NCI-H146 treated with DMSO at 0.1 percent for 48 hours (cell line): ENCODE results near the gene KIF1B.
"Not testable (repeated sequence)": the region's sequence is repeated elsewhere in the genome, so short reads cannot be mapped to it uniquely, and the experiment has no call there.

ENCODE experiments used
- DNase-seq: peaks from one replicate; lab custom pipeline; 2025; ENCODE audit not compliant: unreplicated experiment; lab: John Stamatoyannopoulos, UW

The KIF1B gene

DNA sequence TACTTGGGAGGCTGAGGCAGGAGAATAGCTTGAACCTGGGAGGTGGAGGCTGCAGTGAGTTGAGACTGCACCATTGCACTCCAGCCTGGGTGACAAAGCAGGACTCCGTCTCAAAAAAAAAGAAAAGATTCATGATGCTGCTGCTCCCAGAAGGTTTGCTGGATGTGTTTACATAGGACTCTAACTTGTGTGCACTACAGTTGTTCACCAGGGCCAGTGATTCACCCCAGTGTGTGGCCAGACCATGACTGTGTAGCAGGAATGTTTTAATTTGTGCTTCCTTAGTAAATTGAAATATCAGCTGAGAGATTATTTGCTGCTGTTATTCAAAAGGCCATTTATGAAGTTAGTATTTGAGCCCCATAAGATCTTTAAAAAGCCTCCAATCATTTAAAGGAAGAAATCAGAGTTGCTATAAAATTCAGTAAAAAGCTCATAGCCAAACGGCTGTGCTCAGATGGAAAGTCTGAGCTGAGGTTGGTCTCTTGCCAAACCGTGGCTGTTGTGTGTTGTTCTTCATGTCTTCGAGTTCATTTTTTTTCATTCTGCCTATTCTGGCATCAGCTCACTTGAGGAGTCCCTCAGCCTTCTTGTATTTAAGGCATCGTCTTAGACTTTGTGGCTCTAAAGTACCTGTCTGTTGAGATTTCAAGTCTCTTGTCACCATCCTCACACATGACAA lies 170.4 kb downstream of the KIF1B start:
- DNase-seq = no peak

DNA sequence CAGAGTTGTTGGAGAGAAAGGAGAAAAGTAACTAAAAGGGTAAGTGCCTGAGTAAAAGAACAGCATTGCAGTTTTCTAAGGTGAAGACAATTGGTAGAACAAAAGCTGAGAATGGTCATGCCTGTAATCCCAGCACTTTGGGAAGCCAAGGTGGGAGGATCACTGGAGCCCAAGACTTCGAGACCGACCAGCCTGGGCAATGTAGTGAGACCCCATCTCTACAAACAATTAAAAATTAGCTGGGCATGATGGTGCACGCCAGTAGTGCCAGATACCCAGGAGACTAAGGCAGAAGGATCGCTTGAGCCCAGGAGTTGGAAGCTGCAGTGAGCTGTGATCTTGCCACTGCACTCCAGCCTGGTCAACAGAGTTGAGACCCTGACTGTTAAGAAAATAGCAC lies 173.3 kb downstream of the KIF1B start:
- DNase-seq = no peak

DNA sequence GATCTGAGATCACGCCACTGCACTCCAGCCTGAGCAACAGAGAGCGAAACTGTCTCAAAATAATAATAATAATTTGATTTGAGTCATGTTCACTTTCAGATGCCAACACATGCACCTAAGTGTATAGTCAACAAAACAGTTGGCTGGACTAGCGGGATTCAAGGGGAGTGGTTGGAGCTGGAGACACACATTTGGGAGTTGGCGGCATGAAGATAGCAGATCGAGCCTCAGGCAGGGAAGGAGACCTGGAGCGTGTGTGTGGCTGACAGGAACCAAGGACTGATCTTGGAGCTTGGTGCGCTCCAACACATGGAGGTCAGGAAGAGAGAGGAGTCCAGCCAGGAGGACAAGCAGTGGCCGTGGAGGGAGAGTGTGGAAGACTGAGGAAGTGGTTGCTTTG lies 173.8 kb downstream of the KIF1B start:
- DNase-seq = no peak

DNA sequence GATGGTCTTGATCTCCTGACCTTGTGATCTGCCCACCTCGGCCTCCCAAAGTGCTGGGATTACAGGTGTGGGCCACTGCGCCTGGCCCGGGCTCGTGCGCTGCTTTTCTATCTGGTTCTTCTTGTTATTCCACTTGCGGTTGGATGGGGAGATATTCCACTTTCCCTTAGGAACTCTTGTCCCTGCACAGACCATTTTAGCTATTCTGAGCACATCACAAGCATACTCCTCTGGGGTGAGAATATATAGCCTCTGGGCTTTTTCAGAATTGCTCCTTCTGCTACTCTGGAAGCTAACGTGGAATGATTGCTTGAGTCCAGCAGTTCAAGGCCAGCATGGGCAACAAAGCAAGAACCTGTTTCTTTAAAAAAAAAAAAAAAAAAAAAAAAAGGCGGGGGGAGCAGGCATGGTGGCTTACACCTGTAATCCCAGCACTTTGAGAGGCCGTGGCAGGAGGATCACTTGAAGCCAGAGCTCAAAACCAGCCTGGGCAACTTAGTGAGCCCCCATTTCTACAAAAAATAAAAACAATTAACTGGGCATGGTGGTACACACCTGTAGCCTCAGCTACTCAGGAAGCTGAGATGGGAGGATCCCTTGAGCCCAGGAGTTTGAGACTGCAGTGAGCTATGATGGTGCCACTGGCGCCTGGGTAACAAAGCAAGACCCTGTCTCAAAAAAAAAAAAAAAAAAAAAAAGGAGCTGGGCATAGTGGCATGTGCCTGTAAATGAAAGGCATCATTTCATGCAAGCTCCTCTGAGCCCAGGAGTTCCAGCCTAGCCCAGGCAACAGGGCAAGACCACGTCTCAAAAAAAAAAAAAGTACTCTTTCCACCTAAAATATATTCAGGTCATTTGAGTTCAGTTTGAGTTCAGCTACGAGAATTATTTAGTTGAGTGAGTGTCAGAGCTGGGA lies 176.6 kb downstream of the KIF1B start:
- no peak for DNase-seq

DNA sequence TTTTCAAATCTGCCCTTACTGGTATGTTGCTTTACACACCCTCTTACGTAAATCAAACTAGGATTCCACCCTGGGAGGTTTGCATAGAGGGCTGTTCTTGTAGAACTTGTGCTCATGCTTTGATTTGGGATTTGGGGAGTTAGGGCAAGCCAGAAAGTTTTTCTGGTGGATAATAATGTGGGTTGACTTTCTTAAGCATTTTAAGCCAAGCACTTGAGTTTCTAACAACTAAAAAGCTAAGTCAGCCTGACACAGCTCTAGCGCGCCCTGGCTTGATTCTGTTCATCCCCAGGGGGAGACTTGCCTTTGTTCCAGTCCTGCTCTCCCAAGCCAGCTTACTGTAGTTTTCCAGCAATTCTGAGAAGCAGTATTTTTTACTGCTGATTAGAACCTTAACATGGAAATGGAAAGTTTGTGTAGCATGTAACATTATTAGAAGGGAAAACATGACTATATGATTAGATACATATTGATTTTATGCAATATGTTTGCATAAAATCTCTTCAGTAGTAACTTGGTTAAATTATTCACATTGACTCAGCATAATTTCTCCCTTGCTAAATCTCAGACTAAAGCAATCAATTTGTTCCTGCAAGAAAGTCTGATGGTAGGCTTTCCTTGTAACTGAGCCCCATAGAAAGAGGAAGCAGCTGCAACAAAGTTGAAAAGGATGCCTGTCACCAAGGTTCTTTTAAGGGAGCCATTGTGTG lies 177.5 kb downstream of the KIF1B start:
- DNase-seq = no peak

DNA sequence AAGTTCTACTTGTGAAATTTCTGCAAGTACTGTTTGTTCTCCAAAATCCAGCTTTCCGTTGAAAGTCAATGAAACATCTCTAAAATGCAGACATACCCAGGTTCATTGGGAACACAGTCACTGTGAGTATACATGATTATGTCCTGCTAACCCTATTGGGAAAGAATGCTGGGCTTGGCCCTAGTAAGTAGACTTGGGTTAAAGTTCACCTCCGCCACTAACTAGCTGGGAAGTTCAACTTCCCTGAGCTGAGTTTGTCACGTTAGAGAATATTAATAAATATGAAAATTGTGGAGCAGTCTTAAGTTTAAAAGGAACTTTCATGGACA lies 178.0 kb downstream of the KIF1B start:
- DNase-seq = no peak

DNA sequence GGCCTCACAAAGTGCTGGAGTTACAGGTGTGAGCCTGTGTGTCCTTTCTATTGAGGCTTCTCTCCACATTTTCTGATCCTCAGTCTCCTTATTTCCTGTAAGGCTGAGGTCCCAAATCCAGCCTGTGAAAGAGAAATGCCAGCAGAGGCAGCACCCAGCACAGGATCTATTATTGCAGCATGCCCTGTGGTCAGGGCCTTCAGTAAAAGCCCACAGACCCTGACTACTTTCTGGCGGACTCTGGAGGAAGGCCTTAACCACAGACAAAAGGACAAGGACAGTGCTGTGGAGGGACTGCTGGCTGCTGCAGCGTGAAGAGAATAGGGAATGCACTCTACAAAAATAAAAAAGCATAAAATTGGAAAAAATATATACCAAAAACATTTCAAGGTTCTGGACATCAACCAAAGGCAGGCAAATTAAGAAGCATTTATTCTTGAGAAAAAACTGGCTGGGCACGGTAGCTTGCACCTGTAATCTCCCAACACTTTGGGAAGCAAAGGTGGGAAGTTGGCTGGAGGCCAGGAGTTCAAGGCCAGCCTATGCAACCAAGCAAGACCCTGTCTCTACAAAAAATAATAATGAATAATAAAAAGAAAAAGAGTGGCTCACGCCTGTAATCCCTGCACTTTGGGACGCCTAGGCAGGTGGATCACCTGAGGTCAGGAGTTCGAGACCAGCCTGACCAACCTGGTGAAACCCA lies 179.1 kb downstream of the KIF1B start:
- no peak for DNase-seq

DNA sequence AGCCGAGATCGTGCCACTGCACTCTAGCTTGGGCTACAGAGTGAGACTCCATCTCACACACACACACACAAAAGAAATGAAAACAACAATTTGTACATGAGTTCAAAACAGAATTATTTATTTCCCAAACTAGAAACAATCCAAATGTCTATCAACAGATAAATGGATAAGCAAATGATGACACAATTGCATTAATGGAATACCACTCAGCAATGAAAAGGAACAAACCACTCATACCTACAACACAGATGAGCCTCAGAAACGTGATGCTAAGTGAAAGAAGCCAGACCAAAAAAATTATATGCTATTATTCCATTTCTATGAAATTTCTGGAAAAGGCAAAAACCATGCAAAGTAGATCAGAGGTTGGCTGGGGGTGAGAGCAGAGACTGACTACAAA lies 186.5 kb downstream of the KIF1B start:
- no peak for DNase-seq

DNA sequence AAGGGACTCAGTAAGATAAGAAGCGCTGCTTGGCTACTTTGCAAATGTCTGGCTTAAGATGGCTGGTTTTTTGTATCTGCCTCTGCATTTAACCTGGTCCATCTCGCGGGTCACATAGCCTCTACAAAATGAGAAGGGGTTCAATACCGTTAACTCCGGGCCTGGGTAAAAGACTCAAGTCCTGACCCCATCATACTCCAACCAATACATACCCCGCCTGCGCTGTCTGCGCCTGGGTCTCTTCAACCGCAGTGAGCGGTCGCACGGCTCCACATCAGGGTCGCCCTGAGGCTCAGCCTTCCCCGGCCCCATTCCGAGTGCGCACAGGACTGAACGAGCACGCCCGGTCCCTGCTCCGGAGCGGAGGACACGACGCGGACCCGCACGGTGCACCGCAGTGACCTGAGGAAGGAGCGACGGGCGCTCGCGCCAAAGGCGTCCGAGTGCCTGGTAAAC lies 187.9 kb downstream of the KIF1B start:
- no peak for DNase-seq

DNA sequence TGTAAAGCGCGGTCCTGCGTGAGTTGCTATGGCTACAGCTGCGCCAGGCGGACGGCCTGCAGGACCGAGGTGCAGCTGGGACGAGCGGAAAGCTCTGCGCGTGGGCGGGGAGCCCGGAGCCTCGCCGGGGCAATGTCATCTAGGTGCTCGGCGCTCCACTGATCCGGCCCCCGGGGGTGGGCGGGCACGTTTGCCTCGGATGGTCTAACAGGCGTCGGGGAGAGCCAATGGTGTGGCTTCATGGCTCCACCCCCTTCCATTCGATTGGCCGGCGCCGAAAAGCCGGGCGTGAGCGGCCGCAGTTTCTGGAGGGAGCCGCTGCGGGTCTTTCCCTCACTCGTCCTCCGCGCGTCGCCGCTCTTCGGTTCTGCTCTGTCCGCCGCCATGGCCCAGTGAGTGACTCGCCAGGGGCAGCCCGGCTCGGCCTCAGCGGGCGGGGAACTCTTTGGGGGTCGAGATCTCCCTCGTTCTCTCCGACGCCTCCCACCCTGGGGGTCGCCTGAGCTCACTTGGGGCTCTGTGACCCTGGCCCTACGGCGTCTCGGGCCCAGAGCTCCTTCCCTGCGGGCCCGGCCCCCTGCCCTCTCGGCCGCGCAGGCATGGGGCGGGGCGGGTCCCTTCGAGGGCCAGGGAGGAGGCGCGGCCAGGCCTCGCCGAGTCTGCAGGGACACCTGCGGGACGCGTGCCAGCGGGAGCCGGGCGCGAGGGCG lies 188.5 kb downstream of the KIF1B start, which contains the start of gene PGD:
PGD (plus strand) TSS at position 331 of the 710 bp plus-strand sequence; CDS start at position 385, 54 bp downstream.
- peak; percentile 29 for DNase-seq

DNA sequence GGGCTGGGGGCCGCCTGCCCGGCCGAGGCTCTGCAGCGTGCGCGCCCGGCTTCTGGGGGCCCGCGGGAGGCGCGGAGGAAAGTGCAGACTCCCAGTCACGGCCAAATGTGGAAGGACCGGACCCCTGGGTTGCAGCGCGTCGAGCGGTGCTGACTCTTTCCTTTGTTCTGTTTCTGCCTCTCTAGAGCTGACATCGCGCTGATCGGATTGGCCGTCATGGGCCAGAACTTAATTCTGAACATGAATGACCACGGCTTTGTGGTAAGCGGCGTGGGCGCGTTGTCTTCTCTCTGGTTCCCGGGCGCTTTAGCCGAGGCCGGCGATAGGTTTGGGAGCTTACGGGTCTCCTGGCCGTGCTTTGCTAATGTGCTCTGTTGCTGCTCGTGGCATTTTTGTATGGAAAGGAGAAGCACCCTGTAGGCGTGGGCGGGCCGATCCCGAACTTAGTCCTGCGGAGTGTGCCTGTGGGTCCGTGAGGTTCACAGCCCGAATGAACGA lies 189.1 kb downstream of the KIF1B start:
- no peak for DNase-seq

DNA sequence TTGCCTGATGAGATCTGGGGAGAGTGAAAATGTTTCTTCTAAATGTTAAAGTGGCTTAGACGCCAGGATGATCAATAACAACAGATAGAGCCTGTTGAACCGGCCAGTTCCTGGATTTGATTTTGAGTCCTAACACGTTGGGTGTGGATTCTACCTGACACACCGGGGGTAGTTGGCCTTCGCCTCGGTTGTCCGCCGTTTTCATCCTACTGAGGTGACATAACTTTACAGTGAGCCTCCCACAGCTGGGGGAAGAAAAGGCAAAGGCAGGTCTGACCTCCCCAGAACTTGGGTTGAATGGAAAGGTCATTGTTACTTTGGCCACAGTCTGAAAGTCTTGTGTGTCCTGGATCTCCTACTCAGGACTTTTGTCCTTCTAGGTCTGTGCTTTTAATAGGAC lies 189.6 kb downstream of the KIF1B start:
- DNase-seq = no peak

DNA sequence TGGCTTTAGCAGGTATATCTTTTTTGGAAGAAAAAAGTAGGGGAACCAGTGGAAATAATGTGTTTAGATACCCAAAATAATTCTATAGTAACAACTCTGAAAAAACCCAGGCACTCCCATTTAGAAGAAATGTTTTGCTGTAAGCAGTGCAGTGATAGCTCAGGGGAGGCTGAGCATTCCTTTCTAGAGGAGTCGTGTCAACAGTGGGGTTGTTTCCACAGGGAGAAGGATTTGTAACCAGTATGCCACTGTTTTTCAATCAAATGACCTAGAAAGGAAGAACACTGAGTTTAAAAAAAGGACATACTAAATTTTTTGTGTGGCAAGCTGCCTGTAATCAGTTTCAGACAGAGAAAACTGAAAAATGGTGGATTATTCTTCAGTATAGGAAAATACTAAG lies 190.9 kb downstream of the KIF1B start:
- no peak for DNase-seq

DNA sequence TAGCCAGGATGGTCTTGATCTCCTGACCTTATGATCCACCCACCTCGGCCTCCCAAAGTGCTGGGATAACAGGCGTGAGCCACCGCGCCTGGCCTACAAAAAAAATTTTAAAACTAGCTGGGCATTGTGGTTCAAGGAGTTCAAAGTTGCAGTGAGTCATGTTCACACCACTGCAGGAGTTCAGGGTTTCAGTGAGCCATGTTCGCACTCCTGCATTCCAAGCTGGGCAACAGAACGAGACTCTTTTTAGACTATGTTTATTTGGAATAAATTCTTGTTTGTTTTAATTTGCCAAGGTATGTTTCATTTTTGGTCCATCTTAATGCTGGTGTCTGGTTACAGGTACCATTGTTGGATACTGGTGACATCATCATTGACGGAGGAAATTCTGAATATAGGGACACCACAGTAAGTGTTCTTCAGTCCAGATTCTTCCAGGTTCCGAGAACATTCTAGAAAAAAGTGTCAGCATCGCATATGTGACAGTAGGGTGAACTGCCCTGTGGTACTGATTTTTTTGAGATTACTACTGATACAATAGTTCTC lies 192.4 kb downstream of the KIF1B start:
- DNase-seq = no peak

DNA sequence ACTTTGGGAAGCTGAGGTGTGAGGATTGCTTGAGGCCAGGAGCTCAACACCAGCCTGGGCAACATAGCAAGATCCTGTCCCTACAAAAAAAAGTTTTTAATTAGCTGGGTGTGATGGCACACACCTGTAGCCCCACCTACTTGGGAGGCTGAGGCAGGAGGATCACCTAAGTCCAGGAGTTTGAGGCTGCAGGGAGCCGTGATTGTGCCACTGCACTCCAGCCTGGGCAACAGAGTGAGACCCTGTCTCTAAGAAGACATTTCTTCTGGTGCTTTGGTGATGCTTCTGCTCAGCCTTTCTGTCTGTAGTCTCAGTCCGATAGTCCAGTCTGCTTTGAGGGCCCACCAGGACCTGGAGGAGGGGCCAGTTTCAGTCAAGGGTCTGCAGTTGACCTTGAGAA lies 196.8 kb downstream of the KIF1B start:
- no peak for DNase-seq

DNA sequence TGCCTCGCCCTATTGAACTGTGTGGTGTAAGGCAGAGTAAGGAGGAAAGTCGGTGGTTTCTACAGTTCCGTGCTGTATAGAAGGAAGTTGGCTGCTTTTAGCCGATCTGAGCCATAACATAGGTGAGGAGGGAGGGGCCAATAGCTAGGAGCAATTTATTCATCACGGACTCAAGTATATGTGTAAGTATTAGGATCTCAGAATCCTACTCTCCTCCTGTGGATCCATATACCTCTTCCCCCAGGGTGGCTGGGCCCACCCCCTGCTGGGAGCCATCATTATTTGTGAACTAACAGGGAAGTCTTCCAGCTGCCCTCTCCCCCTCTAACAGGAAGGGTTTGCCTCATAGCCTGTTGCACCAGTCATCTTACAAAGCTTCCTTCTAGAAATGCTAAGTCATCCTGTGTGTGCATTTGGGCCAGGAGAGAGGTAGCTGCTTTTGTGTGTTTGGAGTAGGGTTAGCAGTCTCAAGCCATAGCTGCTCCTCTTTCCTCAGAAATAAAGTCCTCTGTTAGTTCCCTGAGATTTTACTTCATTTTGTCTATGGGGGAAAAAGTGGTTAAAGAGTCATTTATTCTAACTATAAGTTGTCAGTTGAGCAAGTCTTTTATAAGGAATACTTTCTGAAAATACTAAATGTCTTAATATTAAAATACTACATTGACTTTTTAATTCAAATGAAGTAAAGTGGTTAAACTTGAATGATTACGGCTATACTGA lies 205.0 kb downstream of the KIF1B start:
- DNase-seq = no peak

DNA sequence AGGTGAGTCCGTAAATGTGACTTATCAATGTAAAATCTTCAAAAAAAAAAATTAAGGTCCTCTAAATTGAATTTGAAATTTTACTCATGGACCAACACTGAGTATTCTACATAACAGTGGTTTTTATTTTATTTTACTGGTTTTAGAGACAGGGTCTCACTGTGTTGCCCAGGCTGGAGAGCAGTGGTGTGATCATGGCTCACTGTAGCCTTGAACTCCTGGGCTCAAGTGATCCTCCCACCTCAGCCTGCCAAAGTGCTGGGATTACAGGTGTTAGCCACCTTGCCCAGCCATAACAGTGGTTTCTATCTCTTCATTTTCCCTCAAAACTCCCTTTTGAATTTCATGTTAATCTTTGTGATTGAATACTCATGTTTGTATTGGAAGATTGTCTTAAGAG lies 205.6 kb downstream of the KIF1B start:
- DNase-seq = not testable (repeated sequence)

DNA sequence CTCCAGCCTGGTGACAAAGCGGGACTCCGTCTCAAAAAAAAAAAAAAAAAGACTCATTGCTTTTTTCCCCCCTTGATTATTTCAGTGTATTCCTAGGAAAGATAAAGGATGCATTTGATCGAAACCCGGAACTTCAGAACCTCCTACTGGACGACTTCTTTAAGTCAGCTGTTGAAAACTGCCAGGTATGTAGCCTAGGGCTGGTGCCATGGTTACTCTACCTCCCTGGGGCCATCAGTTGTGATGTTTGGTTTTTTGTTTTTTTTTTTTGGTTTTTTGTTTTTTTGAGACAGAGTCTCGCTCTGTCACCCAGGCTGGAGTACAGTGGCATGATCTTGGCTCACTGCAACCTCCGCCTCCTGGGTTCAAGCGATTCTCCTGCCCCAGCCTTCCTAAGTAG lies 208.4 kb downstream of the KIF1B start:
- not testable (repeated sequence) for DNase-seq

DNA sequence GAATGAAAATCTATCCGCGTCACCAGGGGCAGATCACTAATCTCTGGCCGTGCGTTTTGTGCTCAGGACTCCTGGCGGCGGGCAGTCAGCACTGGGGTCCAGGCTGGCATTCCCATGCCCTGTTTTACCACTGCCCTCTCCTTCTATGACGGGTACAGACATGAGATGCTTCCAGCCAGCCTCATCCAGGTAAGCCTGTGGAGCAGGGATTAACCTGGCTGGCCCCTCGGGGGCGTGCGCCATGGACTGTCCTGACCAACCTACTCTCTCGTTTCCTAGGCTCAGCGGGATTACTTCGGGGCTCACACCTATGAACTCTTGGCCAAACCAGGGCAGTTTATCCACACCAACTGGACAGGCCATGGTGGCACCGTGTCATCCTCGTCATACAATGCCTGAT lies 209.0 kb downstream of the KIF1B start:
- no peak for DNase-seq
